Measurements from ENCODE around the gene COL9A3.

The COL9A3 gene

GRCh38 chr20:62816884-62817873 lies at the start of gene COL9A3:
Gene COL9A3 (plus strand): TSS chr20:62817050. CDS start chr20:62817065, 15 bp downstream.
- FAIRE-seq = no peak

GRCh38 chr20:62768234-62768546 lies 48.7 kb upstream of the COL9A3 start:
- FAIRE-seq = no peak

DNA sequence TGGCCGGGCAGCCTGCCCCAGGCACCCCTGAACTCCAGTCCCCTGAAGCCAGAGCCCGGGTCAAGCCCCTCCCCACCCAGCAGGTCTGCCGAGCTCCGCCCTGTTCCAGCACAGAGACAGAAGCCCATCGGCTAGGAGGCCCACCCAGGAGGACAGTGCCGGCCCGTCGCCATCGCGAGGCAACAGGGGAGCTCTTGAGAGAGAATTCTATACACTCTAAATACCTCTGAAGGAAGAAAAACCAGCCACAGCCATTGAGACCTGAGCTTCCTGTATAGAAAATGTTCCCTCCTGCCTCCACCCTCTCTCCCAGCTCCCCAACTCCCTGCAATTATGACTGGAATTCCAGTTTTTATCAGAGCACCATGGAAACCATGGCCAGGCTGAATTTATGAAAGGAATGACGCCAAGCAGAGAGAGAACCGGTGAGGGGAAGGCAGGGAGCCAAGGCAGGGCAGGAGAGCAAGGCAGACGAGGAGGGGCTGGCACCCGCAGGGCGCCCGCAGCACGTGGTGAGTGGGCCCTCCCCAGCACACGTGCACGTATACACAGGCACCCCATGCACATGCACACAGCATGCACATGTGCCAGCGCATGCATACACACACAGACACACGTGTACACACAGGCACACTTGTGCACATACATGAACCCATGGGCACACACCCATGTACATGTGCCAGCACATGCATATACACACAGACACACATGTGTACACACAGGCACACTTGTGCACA lies 48.1 kb upstream of the COL9A3 start:
- no peak for FAIRE-seq

DNA sequence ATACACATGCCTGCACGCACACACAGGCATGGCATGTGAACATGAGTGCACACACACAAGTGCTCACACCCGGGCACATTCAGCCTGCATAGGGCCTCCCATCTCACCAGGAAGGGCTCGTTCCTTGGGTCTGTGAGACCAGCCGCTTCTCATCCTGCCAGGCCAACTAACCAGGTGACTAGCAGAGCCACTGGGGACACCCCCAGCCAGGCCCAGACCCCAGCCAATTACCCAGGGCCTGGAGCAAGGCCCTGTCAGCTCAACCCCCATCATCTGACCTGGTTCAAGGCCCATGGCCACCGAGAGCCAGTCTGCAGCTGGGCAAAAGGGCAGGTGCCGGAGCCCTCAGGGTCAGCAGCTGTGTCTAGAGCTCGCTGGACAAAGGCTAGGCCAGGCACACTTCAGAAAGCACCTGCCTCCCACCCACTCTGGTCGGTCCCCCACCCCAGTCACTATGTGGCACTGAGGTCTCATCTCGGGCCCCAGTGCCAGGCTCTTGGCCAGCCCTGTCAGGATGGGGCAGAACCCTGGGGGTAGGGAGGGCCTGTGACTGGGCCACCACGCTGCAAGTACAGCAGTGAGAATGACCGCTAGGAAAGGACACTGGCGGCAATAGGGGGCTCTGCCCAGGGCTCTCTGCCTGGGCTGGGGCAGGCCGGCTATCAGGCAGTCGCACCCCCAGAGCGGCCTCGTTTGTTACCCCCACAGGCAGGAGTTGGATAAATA lies 47.3 kb upstream of the COL9A3 start:
- FAIRE-seq = no peak

DNA sequence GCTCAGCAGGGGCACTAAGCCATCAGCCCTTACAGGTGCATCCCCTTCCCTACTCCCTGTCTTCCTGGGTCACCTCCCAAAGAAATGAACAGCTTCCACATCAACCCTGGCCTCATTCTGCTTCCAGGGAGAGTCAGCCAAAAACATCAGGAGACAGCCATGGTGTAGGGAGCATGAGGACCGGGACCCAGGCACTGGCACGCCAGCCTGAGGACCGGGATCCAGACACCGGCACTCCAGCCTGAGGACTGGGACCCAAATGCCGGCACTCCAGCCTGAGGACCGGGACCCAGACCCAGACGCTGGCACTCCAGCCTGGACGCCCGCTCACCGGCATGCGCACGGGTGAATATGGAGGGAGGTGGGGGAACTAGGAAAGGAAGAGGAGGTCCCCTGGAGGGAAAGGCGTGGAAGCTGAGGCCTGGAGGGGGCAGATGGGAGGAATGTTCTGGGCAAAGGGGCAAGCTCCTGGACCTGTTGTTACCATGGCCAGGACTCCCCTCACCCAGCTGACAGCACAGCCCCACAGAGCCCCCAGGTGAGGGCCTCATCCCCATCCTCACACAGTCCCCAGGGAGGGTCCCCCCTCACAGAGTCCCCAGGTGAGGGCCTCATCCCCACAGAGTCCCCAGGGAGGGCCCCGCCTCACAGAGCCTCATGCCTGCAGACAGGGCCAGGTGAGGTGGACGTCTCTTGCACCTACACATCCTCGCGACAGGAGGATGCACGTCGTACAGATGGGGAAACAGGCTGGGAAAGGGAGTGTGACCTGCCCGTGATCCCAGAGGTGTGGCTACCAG lies 46.5 kb upstream of the COL9A3 start:
- no peak for FAIRE-seq

DNA sequence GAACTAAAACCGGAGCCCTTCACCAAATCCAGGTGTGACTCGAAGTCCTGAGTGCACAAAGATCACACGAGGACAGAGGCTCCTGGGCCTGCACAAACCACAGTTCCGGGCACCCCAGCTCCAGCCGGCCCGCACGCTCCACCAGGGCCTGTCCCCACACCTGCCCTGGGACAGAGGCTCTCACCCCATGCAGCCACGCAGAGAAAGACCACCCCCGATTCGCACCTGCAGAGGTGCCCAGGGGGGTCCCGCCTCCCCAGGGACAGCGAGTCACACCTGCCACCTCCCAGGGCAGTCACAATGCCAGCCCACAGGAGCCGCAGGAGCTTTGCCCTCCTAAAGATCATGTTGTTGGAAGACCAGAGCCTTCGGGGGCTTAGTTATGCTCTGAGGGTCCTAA lies 45.9 kb upstream of the COL9A3 start:
- no peak for FAIRE-seq

DNA sequence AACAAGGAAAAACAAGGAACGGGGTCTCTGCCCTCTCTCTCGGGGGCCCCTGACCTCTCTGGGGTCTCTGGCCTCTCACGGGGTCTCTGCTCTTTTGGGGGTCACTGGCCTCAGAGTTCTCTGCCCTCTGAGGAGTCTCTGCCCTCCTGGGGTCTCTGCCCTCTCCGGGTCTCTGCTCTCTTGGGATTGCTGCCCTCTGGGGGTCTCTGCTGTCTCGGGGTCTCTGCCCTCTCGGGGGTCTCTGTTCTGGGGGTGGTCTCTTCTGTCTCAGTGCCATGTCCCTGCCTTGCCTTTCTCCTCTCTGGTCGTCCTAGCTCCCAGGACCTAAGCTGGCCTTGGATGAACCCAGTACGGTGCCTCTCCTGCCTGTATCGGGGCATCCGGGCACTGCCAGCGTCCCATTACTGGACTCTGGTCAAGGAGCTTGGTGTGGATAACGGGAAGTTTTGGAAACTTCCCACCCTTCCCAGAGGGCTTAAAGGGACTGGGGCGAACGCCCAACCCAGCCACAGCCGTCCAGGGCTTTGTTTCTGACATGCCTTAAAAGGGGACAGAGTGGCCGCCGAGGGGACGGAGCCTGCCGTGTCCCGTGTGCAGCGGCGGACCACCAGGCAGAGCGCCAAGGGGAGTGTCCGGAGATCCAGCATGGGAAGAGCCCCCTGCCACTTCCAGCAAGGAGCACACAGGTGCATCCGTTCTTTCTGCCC lies 45.3 kb upstream of the COL9A3 start:
- FAIRE-seq = no peak

GRCh38 chr20:62772103-62772611 lies 44.7 kb upstream of the COL9A3 start:
- FAIRE-seq = no peak

- FAIRE-seq = no peak
Observed at GRCh38 chr20:62772619-62772989, 44.2 kb upstream of the COL9A3 start.

GRCh38 chr20:62772990-62773844 lies 43.6 kb upstream of the COL9A3 start:
- no peak for FAIRE-seq

DNA sequence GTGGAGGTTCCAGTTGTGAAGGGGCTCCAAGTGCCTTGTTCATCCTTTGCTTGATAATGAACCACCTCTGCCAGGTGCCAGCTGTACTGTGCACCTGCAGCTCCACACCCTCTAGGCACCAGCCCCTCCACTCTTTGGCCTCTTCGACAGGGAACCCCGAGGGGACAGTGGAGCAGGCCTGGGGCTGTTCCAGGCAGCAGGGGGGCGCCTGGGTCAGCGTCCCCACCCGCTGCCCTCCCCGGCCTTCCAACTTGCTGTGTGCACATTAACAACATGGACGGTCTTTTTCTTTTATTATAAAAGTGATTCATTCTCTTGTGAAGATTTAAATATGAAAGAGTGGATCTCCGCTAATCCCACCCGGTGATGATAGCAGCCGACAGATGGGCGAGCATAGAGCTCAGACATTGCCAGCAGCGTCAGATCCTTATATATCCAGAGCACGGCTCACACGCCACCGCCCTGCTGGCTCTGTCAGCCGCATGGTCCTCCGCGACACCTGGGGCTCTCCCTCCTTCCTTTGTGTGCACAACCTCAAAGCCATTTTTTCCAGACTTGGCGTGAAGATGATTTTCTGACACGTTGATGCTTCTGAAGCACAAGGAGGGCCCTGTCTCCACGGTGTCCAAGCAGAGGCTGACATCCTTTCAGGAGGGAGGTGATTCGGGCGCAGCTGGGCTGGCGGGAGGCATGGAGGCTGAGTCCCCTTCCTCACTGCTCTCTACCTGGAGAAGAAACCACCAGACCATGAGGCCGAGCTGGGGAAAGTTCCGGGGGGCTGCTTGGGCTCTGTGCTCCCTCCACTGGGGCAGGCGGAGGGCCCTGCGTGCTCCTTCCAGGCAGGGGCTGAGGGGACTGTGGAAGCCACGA lies 42.8 kb upstream of the COL9A3 start:
- FAIRE-seq = no peak

DNA sequence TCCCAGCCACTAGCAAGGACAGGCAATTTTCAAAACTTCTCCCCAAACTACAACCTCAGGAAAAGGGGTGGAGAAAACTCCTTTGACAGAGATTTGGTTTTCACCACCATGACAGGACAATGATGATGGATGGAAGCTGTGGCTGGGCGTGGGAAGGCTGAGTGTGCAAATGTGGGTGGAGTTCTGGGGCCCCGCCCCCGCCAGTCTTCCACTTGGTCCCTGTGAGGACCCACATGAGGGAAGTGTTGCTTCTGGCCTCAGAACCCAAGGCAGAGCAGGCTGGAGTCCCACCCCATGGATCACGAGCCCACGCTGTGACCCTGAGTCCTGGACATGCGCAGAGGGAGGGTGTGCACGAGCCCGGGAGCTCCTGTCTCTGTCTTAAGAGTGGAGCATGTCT lies 42.1 kb upstream of the COL9A3 start:
- FAIRE-seq = no peak

DNA sequence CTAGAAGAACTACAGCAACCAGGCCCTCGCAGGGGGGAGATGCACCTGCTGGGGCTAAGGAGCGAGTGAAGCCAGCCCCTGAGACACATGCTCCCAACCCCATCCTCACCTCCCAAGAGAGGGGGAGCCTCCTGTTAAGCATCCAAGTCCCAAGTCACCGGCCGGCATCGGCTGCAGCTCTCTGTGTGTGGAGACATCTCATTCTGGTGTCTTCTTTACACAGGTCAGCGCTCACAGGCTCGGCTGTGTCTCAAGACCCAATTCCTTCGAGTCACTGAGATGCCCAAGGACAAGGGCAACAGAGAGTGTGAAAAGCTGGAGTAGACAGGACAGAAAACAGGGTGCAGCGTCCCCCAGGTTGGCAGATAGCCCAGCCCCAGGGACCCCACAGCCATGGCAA lies 41.6 kb upstream of the COL9A3 start:
- FAIRE-seq = no peak

GRCh38 chr20:62776035-62776691 lies 40.7 kb upstream of the COL9A3 start:
- no peak for FAIRE-seq

DNA sequence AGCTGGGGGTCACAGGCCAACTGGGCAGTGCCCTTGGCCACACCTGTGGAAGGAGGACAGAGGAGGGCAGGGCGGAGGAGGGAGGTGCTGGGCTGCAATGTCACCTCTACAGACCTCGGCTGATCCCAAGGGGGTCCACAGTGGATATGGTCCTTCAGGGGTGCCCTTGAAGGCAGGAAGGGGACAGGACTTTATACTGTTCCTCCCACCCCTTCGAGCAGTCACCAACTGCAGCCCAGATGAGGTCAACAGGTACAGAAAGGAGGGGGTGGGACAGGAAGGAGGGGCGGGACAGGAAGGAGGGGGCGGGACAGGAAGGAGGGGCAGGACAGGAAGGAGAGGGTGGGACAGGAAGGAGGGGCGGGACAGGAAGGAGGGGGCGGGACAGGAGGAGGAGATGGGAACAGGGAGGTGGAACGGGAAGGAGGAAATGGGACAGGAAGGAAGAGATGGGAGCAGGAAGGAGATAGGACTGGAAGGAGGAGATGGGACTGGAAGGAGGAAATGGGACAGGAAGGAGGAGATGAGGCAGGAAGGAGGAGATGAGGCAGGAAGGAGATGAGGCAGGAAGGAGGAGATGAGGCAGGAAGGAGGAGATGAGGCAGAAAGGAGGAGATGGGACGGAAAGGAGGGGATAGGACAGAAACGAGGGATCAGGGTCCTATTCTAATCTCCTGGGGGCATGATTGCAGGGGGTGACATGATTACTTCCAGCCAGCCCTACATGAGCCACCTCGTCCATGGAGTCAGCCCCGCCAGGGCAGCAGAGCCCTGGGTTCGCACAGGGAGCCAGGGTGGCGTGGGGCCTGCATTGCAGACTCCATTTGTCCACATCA lies 39.9 kb upstream of the COL9A3 start:
- no peak for FAIRE-seq

- no peak for FAIRE-seq
Observed at GRCh38 chr20:62777528-62777830, 39.4 kb upstream of the COL9A3 start.

DNA sequence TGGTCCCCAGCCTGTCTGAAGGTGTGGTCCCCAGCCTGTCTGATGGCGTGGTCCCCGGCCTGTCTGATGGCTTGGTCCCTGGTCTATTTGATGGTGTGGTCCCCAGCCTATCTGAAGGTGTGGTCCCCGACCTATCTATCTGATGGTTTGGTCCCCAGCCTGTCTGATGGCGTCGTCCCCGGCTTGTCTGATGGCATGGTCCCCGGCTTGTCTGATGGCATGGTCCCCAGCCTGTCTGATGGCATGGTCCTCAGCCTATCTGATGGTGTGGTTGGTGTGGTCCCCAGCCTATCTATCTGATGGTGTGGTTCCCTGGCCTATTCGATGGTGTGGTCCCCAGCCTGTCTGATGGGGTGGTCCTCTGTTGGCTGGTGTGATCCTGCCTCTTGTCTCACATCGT lies 38.8 kb upstream of the COL9A3 start:
- FAIRE-seq = no peak

Measured in islet of Langerhans (tissue), 1 donor.